Ovary (tissue), 9 donors: ENCODE results near the gene PGAP6. TPM values are rescaled to one million over a fixed set of nuclear protein-coding genes. Genes with fewer than 3 reads are reported as not detected.
"Not testable (repeated sequence)": the region's sequence is repeated elsewhere in the genome, so short reads cannot be mapped to it uniquely, and the experiment has no call there.

ENCODE experiments used
- DNase-seq, 5 donors: peaks; one replicate each; pipeline ENCODE4 v3.0.0-alpha.2; 2019 to 2020
- H3K27ac ChIP-seq, 2 donors: fragments of 200-600 bp; one replicate each; pipeline versions ENCODE4 v1.5.1 to v1.8.0; 2019 to 2022
- H3K27me3 ChIP-seq: fragments of 200-600 bp; one replicate; pipeline ENCODE4 v1.8.0; 2022
- H3K36me3 ChIP-seq: fragments of 200-600 bp; sonication (generic); one replicate; pipeline ENCODE4 v1.5.1; 2019
- H3K4me1 ChIP-seq: one replicate; pipeline ENCODE4 v1.8.1; 2013; ENCODE audit warnings: mild to moderate bottlenecking, moderate library complexity; ENCODE audit not compliant: insufficient read depth
- H3K4me3 ChIP-seq: fragments of 200-600 bp; sonication (generic); one replicate; pipeline ENCODE4 v1.5.1; 2017
- H3K9me3 ChIP-seq, 2 donors: fragments of 200-600 bp in 1 of 2; sonication (generic) in 1 of 2; one replicate each; pipeline versions ENCODE4 v1.5.1 to v1.8.1; 2013 to 2019; ENCODE audit warnings: mild to moderate bottlenecking in 1 of 2, moderate library complexity in 1 of 2
- EP300 ChIP-seq: sonication (generic); formaldehyde crosslinking; IDR thresholded peaks from one replicate; pipeline ENCODE4 v1.6.1; 2017; ENCODE audit warnings: antibody characterized with exemption
- POLR2A ChIP-seq: fragments of 450-650 bp; IDR thresholded peaks from one replicate; pipeline ENCODE4 v1.6.1; 2017; ENCODE audit warnings: antibody characterized with exemption, mild to moderate bottlenecking, moderate library complexity
- WGBS, 3 donors: extraction: QIAGEN DNeasy Blood & Tissue Kit in 1 of 3; methylation state at CpG; one replicate each; pipeline versions ENCODE4 v1.1.5 to v1.1.7; 2013 to 2017; 5-methylcytosine and 5-hydroxymethylcytosine counted together
- intact Hi-C, 4 donors: fragments of 100-400 bp; cut with DNase I; formaldehyde crosslinking; loops; one replicate each; pipeline versions ENCODE4 v1.11.0 to v1.15.1; 2022 to 2023
- polyA plus RNA-seq, 2 donors: library from polyadenylated mRNA; stranded (reverse); fragments of 200-250 nt in 1 of 2; fragments of 350-450 nt in 1 of 2; fragmentation: Illumina TruSeq in 1 of 2; extraction: RNeasy Lipid Tissue Mini Kit (QIAGEN cat#74804) in 1 of 2; gene quantifications; one replicate each; pipeline ENCODE4 v1.2.3, GENCODE V29; 2013 to 2014
- total RNA-seq, 7 donors: library from RNA; depleted of rRNA in 2 of 7; stranded (reverse); fragments of >200 nt in 2 of 7; fragmentation: NEBNext Ultra II Directional in 3 of 7; extraction: Animal tissue kit (Norgen Biotek cat#: 25700) in 3 of 7; gene quantifications; one replicate each; pipeline versions ENCODE4 v1.1.0 to v1.2.4, GENCODE V29; 2016 to 2023
- TF ChIP-seq, protein P1 (sequence below), 3 donors: fragments of 450-650 bp in 2 of 3; fragments of 200-600 bp in 1 of 3; IDR thresholded peaks; one replicate each; pipeline versions ENCODE4 v1.5.1 to v1.8.0; 2016 to 2022; ENCODE audit warnings: antibody characterized with exemption in 3 of 3, mild to moderate bottlenecking in 1 of 3
- donor health status: DM: no; HTN: no; CAD: no; lungs with moderate emphysema.
- donor health status: DM: no; HTN: no; CAD: no.
- donor health status: Bipolar disorder and iron deficiency.
- donor health status: DM: yes; HTN: yes; CAD: no.
- donor health status: DM: no; HTN: no; CAD: no.
- donor health status: DM: yes; HTN: yes; CAD: no.

Gene PGAP6
- total and polyA plus RNA-seq, 9 donors = 13.0 to 39.8 (median 19.4) TPM

- Histone ChIP-seq H3K4me3 (no peak overlapping the region), H3K27me3 (no peaks in the 10 kb centered on the region), H3K4me1 (no peaks in the 10 kb centered on the region), H3K9me3 (no peaks in the 10 kb centered on the region), H3K36me3 (no peaks in the 10 kb centered on the region), H3K27ac (no peak overlapping the region)
- WGBS, 3 donors = 71 to 76% (median 74%) methylated on average over 7 of the region's 7 CpGs
- TF ChIP-seq, protein P1, sequence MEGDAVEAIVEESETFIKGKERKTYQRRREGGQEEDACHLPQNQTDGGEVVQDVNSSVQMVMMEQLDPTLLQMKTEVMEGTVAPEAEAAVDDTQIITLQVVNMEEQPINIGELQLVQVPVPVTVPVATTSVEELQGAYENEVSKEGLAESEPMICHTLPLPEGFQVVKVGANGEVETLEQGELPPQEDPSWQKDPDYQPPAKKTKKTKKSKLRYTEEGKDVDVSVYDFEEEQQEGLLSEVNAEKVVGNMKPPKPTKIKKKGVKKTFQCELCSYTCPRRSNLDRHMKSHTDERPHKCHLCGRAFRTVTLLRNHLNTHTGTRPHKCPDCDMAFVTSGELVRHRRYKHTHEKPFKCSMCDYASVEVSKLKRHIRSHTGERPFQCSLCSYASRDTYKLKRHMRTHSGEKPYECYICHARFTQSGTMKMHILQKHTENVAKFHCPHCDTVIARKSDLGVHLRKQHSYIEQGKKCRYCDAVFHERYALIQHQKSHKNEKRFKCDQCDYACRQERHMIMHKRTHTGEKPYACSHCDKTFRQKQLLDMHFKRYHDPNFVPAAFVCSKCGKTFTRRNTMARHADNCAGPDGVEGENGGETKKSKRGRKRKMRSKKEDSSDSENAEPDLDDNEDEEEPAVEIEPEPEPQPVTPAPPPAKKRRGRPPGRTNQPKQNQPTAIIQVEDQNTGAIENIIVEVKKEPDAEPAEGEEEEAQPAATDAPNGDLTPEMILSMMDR (IDR thresholded peaks at IDR 0.05) = peak in 1 of 3 donors; percentile 52
- TF ChIP-seq POLR2A = no peak
- DNase-seq = peak in 3 of 5 donors; percentile 60 to 73 (median 66)
- intact Hi-C loops = no loop called here
Measured at GRCh38 chr16:391885-392335, 10.1 kb upstream of the PGAP6 start.

GRCh38 chr16:389352-389751 lies 7.6 kb upstream of the PGAP6 start:
- H3K9me3 ChIP-seq = no peaks in the 10 kb centered on the region
- no peaks in the 10 kb centered on the region for H3K36me3 ChIP-seq
- 79 to 91% (median 89%) methylated on average over 10 of the region's 10 CpGs for WGBS, 3 donors
- TF ChIP-seq POLR2A = no peak
- TF ChIP-seq EP300 = no peak
- TF ChIP-seq, protein P1 (IDR thresholded peaks at IDR 0.05) = no peak
- DNase-seq = no peak
- no peaks in the 10 kb centered on the region for H3K4me1 ChIP-seq
- intact Hi-C loops = loop anchor here in 2 of 4 donors (10.0 kb wide), 2 partner anchors 265 to 275 kb away; partner anchors contain the start of gene RHOT2 (in 1 of the 2)
- H3K27me3 ChIP-seq = no peaks in the 10 kb centered on the region
- H3K27ac ChIP-seq = no peak overlapping the region
- H3K4me3 ChIP-seq = no peak overlapping the region

DNA sequence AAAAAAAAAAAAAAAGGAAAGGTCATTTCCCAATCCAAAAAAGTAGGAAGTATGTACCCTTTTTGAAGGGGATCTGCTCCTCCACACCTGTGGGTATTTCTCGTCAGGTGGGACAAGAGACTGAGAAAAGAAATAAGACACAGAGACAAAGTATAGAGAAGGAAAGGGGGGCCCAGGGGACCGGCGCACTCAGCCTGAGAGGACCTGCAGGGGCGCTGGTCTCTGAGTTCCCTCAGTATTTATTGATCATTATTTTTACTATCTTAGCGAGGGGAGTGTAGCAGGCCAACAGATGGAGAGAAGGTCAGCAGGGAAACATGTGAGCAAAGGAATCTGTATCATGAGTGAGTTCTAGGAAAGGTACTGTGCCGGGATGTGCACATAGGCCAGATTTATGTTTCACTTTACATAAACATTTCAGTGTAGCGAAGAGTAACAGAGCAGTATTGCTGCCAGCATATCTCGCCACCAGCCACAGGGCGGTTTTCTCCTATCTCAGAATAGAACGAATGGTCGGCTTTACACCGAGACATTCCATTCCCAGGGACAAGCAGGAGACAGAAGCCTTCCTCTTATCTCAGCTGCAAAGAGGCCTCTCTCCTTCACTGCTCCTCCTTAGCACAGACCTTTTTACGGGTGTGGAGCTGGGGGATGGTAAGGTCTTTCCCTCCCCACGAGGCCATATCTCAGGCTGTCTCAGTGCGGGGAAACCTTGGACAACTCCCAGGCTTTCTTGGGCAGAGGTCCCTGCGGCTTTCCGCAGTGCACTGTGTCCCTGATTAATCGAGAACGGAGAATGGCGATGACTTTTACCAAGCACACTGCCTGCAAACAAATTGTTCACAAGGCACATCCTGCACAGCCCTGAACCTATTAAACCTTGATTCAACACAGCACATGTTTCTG lies 6.2 kb upstream of the PGAP6 start:
- not testable (repeated sequence) for H3K9me3 ChIP-seq, H3K4me1 ChIP-seq, H3K27me3 ChIP-seq, H3K4me3 ChIP-seq, H3K36me3 ChIP-seq
- intact Hi-C loops = loop anchor here in 2 of 4 donors (10.0 kb wide), 2 partner anchors 267 to 277 kb away; partner anchors contain the start of gene RHOT2 (in 1 of the 2)
- H3K27ac ChIP-seq = peak overlapping the region; percentile 15 to 30
- peak in 2 of 5 donors; percentile 54 to 78 for DNase-seq
- 9 to 12% (median 10%) methylated on average over 20 of the region's 20 CpGs for WGBS, 3 donors

DNA sequence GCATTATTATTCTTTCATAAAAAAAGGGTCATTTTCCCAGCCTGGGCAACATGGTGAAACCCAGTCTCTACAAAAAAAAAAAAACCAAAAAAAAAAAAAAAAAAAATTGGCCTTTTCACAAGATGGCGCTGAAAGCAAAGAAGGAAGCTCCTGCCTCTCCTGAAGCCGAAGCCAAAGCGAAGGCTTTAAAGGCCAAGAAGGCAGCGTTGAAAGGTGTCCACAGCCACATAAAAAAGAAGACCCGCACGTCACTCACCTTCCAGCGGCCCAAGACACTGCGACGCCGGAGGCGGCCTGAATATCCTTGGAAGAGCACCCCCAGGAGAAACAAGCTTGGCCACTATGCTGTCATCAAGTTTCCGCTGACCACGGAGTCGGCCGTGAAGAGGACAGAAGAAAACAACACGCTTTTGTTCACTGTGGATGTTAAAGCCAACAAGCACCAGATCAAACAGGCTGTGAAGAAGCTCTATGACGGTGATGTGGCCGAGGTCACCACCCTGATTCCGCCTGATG lies 4.9 kb upstream of the PGAP6 start:
- TF ChIP-seq POLR2A (no peak), EP300 (no peak)
- TF ChIP-seq, protein P1 (IDR thresholded peaks at IDR 0.05) = no peak
- intact Hi-C loops = loop anchor here in 2 of 4 donors (10.0 kb wide), 2 partner anchors 268 to 278 kb away; partner anchors contain the start of gene RHOT2 (in 1 of the 2)
- no peak for DNase-seq
- no peaks in the 10 kb centered on the region for H3K9me3 ChIP-seq
- no peak overlapping the region for H3K4me3 ChIP-seq
- WGBS, 3 donors = 75 to 84% (median 76%) methylated on average over 19 of the region's 19 CpGs
- no peaks in the 10 kb centered on the region for H3K36me3 ChIP-seq
- H3K27me3 ChIP-seq = no peaks in the 10 kb centered on the region
- no peaks in the 10 kb centered on the region for H3K4me1 ChIP-seq
- no peak overlapping the region for H3K27ac ChIP-seq
